ENCODE measurements around the gene ADAMTS12.

The ADAMTS12 gene

DNA sequence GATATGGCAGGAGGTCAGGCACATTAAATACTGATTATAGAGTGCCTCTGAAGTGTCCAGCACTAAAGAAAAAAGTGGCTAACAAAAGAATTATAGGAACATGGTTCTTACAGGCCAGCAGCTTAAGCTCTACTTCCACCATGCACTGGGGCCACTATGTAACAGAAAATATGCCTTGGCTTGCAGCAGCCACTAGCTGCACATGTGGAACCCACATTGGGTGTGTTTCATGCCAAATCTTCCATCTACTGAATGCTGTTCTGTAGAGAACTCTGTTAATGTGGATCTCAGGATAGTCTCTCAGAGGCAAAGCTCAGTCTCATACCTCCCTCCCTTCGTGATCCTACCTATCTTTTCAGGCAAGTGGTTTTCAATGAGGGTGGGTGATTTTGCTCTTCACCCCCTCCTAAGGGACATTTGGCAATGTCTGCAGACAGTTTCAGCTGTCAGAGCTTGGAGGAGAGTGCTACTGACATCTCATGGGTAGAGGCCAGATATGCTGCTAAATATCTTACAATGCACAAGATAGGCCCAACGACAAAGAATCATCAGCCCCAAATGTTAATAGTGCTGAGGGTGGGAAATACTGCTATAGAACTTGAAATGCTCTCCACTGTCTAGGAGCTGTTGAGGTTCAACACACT is 232.1 kb downstream of the ADAMTS12 start:
- no peak for DNase-seq (ENCODE audit: low spot score)
- in situ Hi-C loops (cut with MboI; ENCODE audit: low sequenced_read_pairs, unreplicated experiment): no loop called here
- TF ChIP-seq, protein P1, sequence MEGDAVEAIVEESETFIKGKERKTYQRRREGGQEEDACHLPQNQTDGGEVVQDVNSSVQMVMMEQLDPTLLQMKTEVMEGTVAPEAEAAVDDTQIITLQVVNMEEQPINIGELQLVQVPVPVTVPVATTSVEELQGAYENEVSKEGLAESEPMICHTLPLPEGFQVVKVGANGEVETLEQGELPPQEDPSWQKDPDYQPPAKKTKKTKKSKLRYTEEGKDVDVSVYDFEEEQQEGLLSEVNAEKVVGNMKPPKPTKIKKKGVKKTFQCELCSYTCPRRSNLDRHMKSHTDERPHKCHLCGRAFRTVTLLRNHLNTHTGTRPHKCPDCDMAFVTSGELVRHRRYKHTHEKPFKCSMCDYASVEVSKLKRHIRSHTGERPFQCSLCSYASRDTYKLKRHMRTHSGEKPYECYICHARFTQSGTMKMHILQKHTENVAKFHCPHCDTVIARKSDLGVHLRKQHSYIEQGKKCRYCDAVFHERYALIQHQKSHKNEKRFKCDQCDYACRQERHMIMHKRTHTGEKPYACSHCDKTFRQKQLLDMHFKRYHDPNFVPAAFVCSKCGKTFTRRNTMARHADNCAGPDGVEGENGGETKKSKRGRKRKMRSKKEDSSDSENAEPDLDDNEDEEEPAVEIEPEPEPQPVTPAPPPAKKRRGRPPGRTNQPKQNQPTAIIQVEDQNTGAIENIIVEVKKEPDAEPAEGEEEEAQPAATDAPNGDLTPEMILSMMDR (IDR thresholded peaks at IDR 0.05; ENCODE audit: borderline replicate concordance, control extremely low read depth, extremely low read depth, insufficient read depth, missing control alignments): no peak

DNA sequence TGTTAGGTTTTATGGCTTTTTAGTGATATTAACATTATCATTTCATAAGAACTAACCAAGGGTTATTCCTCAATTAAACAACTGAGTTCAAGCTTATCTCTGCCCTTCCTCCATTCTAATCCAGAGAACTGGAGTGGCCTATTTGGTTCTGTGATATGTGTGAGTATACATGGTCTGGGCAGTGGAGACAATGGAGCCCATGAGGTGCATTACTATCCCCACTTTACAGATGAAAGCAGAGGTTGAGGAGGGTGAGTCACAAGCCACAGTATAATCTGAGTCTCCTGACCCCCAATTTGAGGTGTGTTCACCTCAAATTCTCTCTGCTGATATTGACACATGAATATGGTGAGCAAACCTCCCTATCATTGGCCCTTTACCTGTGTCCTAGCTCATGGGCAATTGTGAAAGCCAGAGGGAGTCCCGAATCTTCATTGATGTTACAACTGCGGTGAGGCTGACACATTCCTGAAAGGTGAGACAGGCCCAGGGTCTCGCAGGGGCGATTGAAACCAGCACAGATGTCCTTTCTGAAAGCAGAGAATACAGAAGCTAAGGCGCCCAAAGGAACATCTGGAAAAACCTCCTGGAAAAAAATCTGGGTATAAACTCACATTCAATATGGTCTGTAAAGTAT is 233.9 kb downstream of the ADAMTS12 start:
- no peak for DNase-seq (ENCODE audit: low spot score)
- TF ChIP-seq, protein P1 (IDR thresholded peaks at IDR 0.05; ENCODE audit: borderline replicate concordance, control extremely low read depth, extremely low read depth, insufficient read depth, missing control alignments): no peak
- in situ Hi-C loops (cut with MboI; ENCODE audit: low sequenced_read_pairs, unreplicated experiment): no loop called here

DNA sequence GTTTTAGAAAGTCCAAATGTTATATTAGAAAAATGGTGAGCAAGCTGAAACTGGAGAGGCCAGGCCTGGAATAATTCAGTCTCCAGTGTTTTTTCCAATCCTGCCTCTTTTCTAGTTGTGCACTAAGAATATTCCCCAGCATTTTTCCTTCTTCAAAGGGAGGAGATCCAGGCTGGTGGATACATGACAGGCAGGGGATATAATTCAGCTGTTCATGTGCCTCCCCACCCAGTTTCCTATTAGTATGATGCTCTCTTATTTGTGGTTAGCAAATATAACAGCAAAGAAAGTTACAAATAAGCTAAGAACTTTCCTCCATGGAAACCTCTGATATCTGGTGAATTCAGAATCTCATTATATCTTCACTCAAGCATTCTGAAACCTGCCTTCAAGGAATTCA is 234.6 kb downstream of the ADAMTS12 start:
- TF ChIP-seq, protein P1 (IDR thresholded peaks at IDR 0.05; ENCODE audit: borderline replicate concordance, control extremely low read depth, extremely low read depth, insufficient read depth, missing control alignments): no peak
- in situ Hi-C loops (cut with MboI; ENCODE audit: low sequenced_read_pairs, unreplicated experiment): no loop called here
- no peak for DNase-seq (ENCODE audit: low spot score)

DNA sequence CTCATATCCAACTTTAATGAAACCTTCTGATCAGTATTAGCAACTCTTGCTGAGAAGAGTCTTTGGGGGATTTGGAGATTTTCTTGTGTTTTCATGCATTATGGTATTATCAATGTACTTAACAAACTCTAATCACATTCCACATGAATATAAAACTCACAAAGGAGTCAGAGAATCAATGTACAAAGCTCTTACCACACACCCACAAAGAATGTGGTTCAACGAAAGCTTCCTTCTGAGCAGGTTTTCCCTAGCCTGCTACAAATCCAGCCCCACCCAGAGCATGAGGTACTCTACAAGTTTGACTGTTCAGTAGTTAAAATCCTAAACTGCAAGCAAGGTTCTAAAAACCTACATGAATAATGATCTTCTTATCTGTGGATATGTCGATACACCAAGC is 240.9 kb downstream of the ADAMTS12 start:
- no peak for DNase-seq (ENCODE audit: low spot score)
- in situ Hi-C loops (cut with MboI; ENCODE audit: low sequenced_read_pairs, unreplicated experiment): no loop called here
- TF ChIP-seq, protein P1 (IDR thresholded peaks at IDR 0.05; ENCODE audit: borderline replicate concordance, control extremely low read depth, extremely low read depth, insufficient read depth, missing control alignments): no peak

DNA sequence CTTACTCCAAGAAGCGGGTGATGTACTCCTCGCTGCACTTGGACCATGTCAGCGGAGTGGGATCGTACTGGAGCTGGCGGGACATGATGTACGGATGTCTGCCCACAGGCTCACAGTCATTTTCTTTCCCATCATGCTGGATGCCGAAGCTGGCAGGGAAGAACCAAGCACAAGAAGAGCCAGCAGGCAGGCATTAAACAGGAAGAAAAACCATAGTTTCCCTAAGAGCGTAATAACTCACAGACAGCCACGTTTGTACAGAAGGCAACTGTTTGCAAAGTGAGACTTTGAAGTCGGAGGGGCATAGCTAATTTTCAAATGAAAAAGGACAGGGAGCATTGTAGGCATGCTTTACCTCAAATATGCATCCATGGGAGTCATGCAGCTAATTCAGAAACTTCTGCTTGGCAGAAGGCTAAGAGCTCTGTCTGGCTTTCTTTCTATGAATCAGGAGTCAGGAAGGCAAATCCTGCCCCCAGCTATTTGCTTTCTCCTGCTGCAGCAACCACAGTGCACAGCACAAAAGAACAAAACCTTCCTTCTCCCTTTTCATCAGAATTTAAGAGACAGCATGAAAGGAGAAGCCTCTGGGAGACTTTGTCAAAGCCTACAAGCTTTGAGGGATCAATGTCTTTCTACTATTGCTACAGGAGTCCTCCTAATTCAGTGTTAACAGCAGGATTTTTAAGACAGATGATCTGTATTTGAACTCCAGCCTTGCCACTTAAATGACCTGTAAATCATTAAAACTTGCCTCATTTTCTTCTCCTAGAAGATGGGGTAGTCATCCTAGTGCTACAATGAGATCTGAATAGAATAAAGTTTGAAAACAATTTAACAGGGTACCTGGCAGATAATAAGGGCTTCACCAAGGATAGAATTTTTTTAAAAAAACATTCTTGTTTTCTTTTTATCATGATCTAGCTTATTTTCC is 242.0 kb downstream of the ADAMTS12 start:
- TF ChIP-seq, protein P1 (IDR thresholded peaks at IDR 0.05; ENCODE audit: borderline replicate concordance, control extremely low read depth, extremely low read depth, insufficient read depth, missing control alignments): no peak
- DNase-seq (ENCODE audit: low spot score): no peak
- in situ Hi-C loops (cut with MboI; ENCODE audit: low sequenced_read_pairs, unreplicated experiment): no loop called here

DNA sequence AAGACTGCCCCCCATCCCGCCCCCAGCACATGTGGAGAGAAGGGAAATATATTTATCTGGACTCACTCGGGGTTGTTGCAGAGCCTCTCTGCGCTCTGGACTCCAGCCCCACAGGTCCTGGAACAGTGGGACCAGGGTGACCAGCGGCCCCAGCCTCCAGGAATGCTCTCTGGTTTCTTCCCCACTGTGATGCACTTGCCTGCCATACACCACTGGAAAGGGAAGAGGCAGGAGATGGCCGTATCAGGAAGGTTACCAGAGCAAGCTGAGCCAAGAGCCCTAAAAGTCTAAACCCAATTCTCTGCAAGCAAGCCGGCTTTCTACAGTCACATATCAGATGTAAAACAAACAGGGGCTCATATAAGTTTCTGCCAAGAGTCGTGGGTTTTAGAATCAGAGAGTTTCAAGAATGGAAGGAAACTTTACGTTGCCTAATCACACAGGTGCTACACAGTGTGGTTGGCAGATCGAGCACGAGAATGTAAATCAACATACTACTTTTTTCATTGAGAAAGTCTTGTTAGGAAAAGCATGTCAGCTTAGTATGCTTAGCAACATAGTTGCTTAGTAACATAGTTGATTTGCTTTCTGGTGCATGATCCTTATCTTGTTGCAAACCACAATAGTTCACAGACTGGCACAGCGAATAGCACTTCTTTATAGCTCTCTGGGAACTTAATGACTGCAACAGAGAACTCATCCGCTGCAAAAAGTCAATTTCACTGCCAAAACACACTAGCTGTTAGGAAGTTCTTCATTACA is 249.9 kb downstream of the ADAMTS12 start:
- in situ Hi-C loops (cut with MboI; ENCODE audit: low sequenced_read_pairs, unreplicated experiment): no loop called here
- no peak for DNase-seq (ENCODE audit: low spot score)

More for the DNA sequence above, 249.9 kb downstream of the ADAMTS12 start:
- TF ChIP-seq, protein P1 (IDR thresholded peaks at IDR 0.05; ENCODE audit: borderline replicate concordance, control extremely low read depth, extremely low read depth, insufficient read depth, missing control alignments): no peak

Measured in GM13976 (cell line).